WTC11 (cell line): Measurements from ENCODE around the gene CNPY1. TPM values are rescaled to one million over a fixed set of nuclear protein-coding genes. Genes with fewer than 3 reads are reported as not detected.

Experiments
- ATAC-seq: fragments of 200-7000 bp; cut with Tn5 transposase; 2 replicates; pipeline ENCODE4 v1.10.0; 2021; ENCODE audit warnings: mild to moderate bottlenecking, moderate library complexity
- CTCF ChIA-PET: fragments of 300-600 bp; sonication (Branson Sonifier 250); formaldehyde crosslinking; loops from one replicate; lab custom pipeline; 2021; ENCODE audit warnings: antibody characterized with exemption; lab: Charles Lee
- POLR2A ChIA-PET: fragments of 350-600 bp; sonication (Branson Sonifier 250); formaldehyde crosslinking; loops from one replicate; lab custom pipeline; 2021; ENCODE audit warnings: antibody characterized with exemption; lab: Charles Lee
- DNase-seq: peaks from one replicate; pipeline ENCODE4 v3.0.0; 2021; ENCODE audit warnings: low spot score
- H3K27ac Mint-ChIP-seq: 2 replicates; pipeline ENCODE4 v1.8.0; 2021; ENCODE audit warnings: mixed read lengths
- H3K27me3 Mint-ChIP-seq: 2 replicates; pipeline ENCODE4 v1.8.0; 2021; ENCODE audit warnings: low read depth, mild to moderate bottlenecking, moderate library complexity, mixed read lengths
- H3K36me3 Mint-ChIP-seq: 2 replicates; pipeline ENCODE4 v1.8.0; 2021; ENCODE audit warnings: mixed read lengths
- H3K4me1 Mint-ChIP-seq: 2 replicates; pipeline ENCODE4 v1.8.0; 2022; ENCODE audit warnings: mixed read lengths
- H3K4me3 Mint-ChIP-seq: 2 replicates; pipeline ENCODE4 v1.8.0; 2021; ENCODE audit warnings: mild to moderate bottlenecking, moderate library complexity, mixed read lengths
- H3K9me3 Mint-ChIP-seq: 2 replicates; pipeline ENCODE4 v1.8.0; 2021; ENCODE audit warnings: mixed read lengths
- CREM ChIP-seq: sonication (generic); formaldehyde crosslinking; IDR thresholded peaks from 2 replicates; pipeline ENCODE4 v1.8.1; 2022; ENCODE audit warnings: mild to moderate bottlenecking, missing genetic modification reagents, moderate library complexity
- CTCF ChIP-seq: fragments of 200-600 bp; IDR thresholded peaks from 2 replicates; pipeline ENCODE4 v1.8.0; 2022; ENCODE audit warnings: antibody characterized with exemption
- FOXP1 ChIP-seq: sonication (generic); formaldehyde crosslinking; IDR thresholded peaks from 2 replicates; pipeline ENCODE4 v1.8.0; 2022; ENCODE audit warnings: missing genetic modification reagents, mild to moderate bottlenecking, moderate library complexity, borderline replicate concordance
- GABPB1 ChIP-seq: sonication (generic); formaldehyde crosslinking; IDR thresholded peaks from 2 replicates; pipeline ENCODE4 v1.8.1; 2023; ENCODE audit warnings: mild to moderate bottlenecking, missing genetic modification reagents
- IRF1 ChIP-seq: sonication (generic); formaldehyde crosslinking; IDR thresholded peaks from 2 replicates; pipeline ENCODE4 v1.8.0; 2023; ENCODE audit warnings: missing genetic modification reagents
- PREB ChIP-seq: sonication (generic); formaldehyde crosslinking; IDR thresholded peaks from 2 replicates; pipeline ENCODE4 v1.8.1; 2022; ENCODE audit warnings: mild to moderate bottlenecking, missing genetic modification reagents, moderate library complexity, borderline replicate concordance
- SMAD4 ChIP-seq: sonication (generic); formaldehyde crosslinking; IDR thresholded peaks from 2 replicates; pipeline ENCODE4 v1.8.0; 2022; ENCODE audit warnings: mild to moderate bottlenecking, missing genetic modification reagents
- SP1 ChIP-seq: sonication (generic); formaldehyde crosslinking; conservative IDR thresholded peaks from 2 replicates; pipeline ENCODE4 v1.8.1; 2022; ENCODE audit warnings: missing genetic modification reagents
- USF1 ChIP-seq: sonication (generic); formaldehyde crosslinking; IDR thresholded peaks from 2 replicates; pipeline ENCODE4 v1.8.0; 2022; ENCODE audit warnings: mild to moderate bottlenecking, missing genetic modification reagents
- total RNA-seq: library from RNA; stranded (reverse); gene quantifications from 3 replicates; pipeline ENCODE4 v1.2.3, GENCODE V29; 2021
- TF ChIP-seq, protein P1 (sequence below): sonication (generic); formaldehyde crosslinking; IDR thresholded peaks from 2 replicates; pipeline ENCODE4 v1.8.0; 2023; ENCODE audit warnings: mild to moderate bottlenecking, missing genetic modification reagents

CNPY1 gene
- total RNA-seq, 1 experiment from 2014 or later = 0.09 TPM

GRCh38 chr7:155533827-155534690 lies 12.3 kb downstream of the CNPY1 start:
- Mint-ChIP-seq H3K4me1 (peaks cover 19% of the 10 kb centered on the region), H3K36me3 (peaks cover 4% of the 10 kb centered on the region), H3K4me3 (peak overlapping the region; percentile 68), H3K27me3 (peaks cover 81% of the 10 kb centered on the region), H3K27ac (no peak overlapping the region), H3K9me3 (no peaks in the 10 kb centered on the region)
- ChIA-PET POLR2A (no interaction called here), CTCF (interaction anchor here (0.7 to 2.6 kb wide), 14 partner anchors 9 to 200 kb away, joined by 3 to 8 read pairs (median 4); partner anchors contain the start of gene CNPY1)
- DNase-seq (peak; percentile 83), ATAC-seq (peak; percentile 85)
- no peak for TF ChIP-seq USF1 (CRISPR knock-in tag)
- TF ChIP-seq, protein P1, sequence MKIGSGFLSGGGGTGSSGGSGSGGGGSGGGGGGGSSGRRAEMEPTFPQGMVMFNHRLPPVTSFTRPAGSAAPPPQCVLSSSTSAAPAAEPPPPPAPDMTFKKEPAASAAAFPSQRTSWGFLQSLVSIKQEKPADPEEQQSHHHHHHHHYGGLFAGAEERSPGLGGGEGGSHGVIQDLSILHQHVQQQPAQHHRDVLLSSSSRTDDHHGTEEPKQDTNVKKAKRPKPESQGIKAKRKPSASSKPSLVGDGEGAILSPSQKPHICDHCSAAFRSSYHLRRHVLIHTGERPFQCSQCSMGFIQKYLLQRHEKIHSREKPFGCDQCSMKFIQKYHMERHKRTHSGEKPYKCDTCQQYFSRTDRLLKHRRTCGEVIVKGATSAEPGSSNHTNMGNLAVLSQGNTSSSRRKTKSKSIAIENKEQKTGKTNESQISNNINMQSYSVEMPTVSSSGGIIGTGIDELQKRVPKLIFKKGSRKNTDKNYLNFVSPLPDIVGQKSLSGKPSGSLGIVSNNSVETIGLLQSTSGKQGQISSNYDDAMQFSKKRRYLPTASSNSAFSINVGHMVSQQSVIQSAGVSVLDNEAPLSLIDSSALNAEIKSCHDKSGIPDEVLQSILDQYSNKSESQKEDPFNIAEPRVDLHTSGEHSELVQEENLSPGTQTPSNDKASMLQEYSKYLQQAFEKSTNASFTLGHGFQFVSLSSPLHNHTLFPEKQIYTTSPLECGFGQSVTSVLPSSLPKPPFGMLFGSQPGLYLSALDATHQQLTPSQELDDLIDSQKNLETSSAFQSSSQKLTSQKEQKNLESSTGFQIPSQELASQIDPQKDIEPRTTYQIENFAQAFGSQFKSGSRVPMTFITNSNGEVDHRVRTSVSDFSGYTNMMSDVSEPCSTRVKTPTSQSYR (CRISPR knock-in tag) = peak; percentile 76; the same call in 1 of the 2 replicates
- TF ChIP-seq CREM (CRISPR knock-in tag) = no peak
- peak; percentile 40; the same call in 1 of the 2 replicates for TF ChIP-seq FOXP1 (CRISPR knock-in tag)
- no peak for TF ChIP-seq GABPB1
- TF ChIP-seq PREB (CRISPR knock-in tag) = no peak
- peak; percentile 68 for TF ChIP-seq CTCF
- TF ChIP-seq, all 79 proteins: peak for 3

GRCh38 chr7:155533120-155533826 lies 13.1 kb downstream of the CNPY1 start:
- Mint-ChIP-seq H3K4me3 (peak overlapping the region; percentile 68), H3K36me3 (peaks cover 4% of the 10 kb centered on the region), H3K27ac (no peak overlapping the region), H3K9me3 (no peaks in the 10 kb centered on the region), H3K27me3 (peaks cover 89% of the 10 kb centered on the region), H3K4me1 (peaks cover 19% of the 10 kb centered on the region)
- ATAC-seq (peak; percentile 43), DNase-seq (no peak)
- POLR2A ChIA-PET = no interaction called here
- TF ChIP-seq IRF1 (CRISPR knock-in tag) = no peak
- CTCF ChIA-PET = interaction anchor here (0.7 to 2.6 kb wide), 18 partner anchors 10 to 201 kb away, joined by 3 to 8 read pairs (median 4); partner anchors contain the start of gene CNPY1

DNA sequence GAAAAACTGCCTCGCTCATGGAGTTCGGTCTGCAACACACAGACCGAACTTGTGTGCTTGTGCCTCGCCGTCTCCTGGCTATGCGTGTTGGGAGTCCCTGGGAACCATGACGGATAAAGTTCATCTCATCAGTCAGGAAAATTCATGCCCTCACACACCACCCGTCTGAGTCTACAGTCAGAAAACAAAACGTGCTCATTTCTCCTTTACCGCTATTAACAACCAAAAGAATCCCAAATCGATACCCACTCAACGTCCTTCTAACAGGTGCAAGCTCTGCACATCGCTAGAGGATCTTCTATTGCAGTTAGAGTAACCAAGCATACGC lies 13.6 kb downstream of the CNPY1 start:
- Mint-ChIP-seq H3K4me3 (peak overlapping the region; percentile 68), H3K36me3 (peaks cover 4% of the 10 kb centered on the region), H3K27me3 (peaks cover 94% of the 10 kb centered on the region), H3K9me3 (no peaks in the 10 kb centered on the region)
- CTCF ChIA-PET = interaction anchor here (0.8 to 2.6 kb wide), 13 partner anchors 10 to 176 kb away, joined by 3 to 8 read pairs (median 4); no protein-coding TSS in a partner anchor
- TF ChIP-seq SMAD4 (CRISPR knock-in tag) (no peak), SP1 (CRISPR knock-in tag) (no peak)
- TF ChIP-seq, all 79 proteins: peak for 0
- peaks cover 17% of the 10 kb centered on the region for H3K4me1 Mint-ChIP-seq
- DNase-seq (no peak), ATAC-seq (no peak)
- POLR2A ChIA-PET = no interaction called here
- H3K27ac Mint-ChIP-seq = no peak overlapping the region
